Measurements from ENCODE around the gene CTSZ. TPM values are rescaled to one million over a fixed set of nuclear protein-coding genes. Genes with fewer than 3 reads are reported as not detected.

The CTSZ gene
- total and polyA plus RNA-seq, 2 donors: 55.1 to 165 TPM

DNA sequence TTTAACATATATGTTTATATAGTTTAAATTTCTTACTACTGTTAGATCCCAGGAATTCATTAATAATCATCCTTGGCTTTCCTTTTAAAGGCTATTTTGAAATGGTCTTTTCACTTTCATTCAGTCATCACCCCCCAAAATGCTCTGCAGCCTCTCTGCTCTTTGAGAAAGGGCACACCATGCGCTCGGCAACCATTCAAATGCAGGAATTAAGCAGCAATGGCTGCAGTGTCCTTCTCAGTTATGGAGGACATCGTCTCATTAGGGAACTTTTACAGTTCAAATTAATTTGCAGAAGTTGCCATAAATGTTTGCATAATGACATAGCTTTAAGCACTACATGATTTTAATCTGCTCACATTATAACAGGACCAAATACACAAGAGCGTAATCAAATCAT lies 18.5 kb upstream of the CTSZ start:
- Histone ChIP-seq H3K4me1 (ENCODE audit: insufficient read depth) (no peaks in the 10 kb centered on the region), H3K27ac (ENCODE audit: low read depth) (no peak overlapping the region), H3K4me3 (ENCODE audit: low read depth, low read length) (no peak overlapping the region), H3K36me3 (ENCODE audit: insufficient read depth) (peaks cover 2% of the 10 kb centered on the region)
- no peak for DNase-seq (ENCODE audit: extremely low spot score)
- WGBS: 91% methylated on average over 4 of the region's 4 CpGs

DNA sequence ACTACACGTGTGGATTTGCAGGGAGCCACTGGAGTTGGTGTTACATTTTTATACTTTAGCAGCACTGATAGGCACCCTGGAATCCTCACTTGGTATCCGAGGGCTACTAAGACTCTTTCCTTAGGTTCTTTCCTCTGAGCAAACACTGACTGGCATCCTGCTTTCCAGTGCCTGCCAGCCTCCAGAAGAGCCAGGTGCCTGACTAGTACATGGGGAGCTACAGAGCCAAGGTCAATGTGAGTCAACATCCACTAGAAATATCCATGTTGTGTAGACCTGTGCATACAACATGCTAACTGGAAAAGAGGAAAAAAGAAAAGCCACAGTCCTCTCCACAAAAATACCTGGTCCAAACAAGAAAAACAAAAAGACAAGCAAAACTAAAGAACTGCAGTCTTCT lies 18.0 kb upstream of the CTSZ start:
- Histone ChIP-seq H3K27ac (ENCODE audit: low read depth) (no peak overlapping the region), H3K4me3 (ENCODE audit: low read depth, low read length) (no peak overlapping the region), H3K36me3 (ENCODE audit: insufficient read depth) (peaks cover 2% of the 10 kb centered on the region), H3K4me1 (ENCODE audit: insufficient read depth) (no peaks in the 10 kb centered on the region)
- no peak for DNase-seq (ENCODE audit: extremely low spot score)
- 62% methylated on average over 2 of the region's 2 CpGs for WGBS

GRCh38 chr20:59024111-59024530 lies 17.1 kb upstream of the CTSZ start:
- H3K36me3 ChIP-seq (ENCODE audit: insufficient read depth): peaks cover 2% of the 10 kb centered on the region
- no peak for DNase-seq (ENCODE audit: extremely low spot score)
- no peak overlapping the region for H3K4me3 ChIP-seq (ENCODE audit: low read depth, low read length)
- WGBS: 96% methylated on average over 24 of the region's 24 CpGs
- H3K4me1 ChIP-seq (ENCODE audit: insufficient read depth): no peaks in the 10 kb centered on the region
- H3K27ac ChIP-seq (ENCODE audit: low read depth): no peak overlapping the region

DNA sequence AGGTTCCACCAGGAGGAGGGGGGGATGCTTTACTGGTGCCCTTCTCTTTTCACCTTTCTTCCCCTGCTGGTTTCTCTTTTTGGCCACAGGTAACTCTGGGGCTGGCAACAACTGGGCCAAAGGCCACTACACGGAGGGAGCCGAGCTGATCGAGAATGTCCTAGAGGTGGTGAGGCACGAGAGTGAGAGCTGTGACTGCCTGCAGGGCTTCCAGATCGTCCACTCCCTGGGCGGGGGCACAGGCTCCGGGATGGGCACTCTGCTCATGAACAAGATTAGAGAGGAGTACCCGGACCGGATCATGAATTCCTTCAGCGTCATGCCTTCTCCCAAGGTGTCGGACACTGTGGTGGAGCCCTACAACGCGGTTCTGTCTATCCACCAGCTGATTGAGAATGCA lies 16.6 kb upstream of the CTSZ start:
- DNase-seq (ENCODE audit: extremely low spot score): no peak
- no peak overlapping the region for H3K4me3 ChIP-seq (ENCODE audit: low read depth, low read length)
- H3K27ac ChIP-seq (ENCODE audit: low read depth): no peak overlapping the region
- peaks cover 2% of the 10 kb centered on the region for H3K36me3 ChIP-seq (ENCODE audit: insufficient read depth)
- WGBS: 95% methylated on average over 13 of the region's 13 CpGs
- H3K4me1 ChIP-seq (ENCODE audit: insufficient read depth): no peaks in the 10 kb centered on the region

GRCh38 chr20:59022754-59023153 lies 15.7 kb upstream of the CTSZ start:
- Histone ChIP-seq H3K4me1 (ENCODE audit: insufficient read depth) (no peaks in the 10 kb centered on the region), H3K27ac (ENCODE audit: low read depth) (no peak overlapping the region), H3K36me3 (ENCODE audit: insufficient read depth) (peaks cover 2% of the 10 kb centered on the region), H3K4me3 (ENCODE audit: low read depth, low read length) (no peak overlapping the region)
- no peak for DNase-seq (ENCODE audit: extremely low spot score)
- WGBS: 91% methylated on average over 15 of the region's 15 CpGs

DNA sequence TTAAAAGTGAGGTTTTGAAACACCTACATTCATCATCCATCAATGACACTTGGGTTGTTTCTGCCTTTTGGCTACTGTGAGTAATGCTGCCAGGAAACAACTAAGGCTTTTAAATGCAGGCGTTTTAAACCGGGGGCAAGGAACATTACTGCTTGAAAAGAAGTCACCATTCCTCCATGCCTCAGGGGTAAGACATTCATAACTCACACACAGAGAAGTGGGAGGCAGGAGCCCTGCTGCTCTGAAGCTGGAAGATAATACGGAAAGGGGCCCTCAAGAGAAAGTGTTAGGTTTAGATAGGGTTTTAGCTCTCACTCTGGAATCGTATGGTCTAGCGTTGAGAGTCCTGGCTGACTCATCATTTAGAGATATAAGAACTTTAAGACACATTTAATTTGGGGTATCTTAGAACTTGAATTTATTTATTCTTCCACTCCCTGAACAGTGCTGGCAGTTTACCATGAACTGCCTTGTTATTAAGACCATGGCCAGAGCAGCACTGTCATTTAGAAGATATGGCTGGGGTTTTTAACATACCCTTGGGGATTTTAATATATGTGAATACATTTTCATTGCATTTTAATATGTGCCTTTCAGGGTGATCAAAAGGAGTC lies 14.0 kb upstream of the CTSZ start:
- Histone ChIP-seq H3K4me3 (ENCODE audit: low read depth, low read length) (no peak overlapping the region), H3K36me3 (ENCODE audit: insufficient read depth) (peaks cover 2% of the 10 kb centered on the region), H3K27ac (ENCODE audit: low read depth) (no peak overlapping the region), H3K4me1 (ENCODE audit: insufficient read depth) (no peaks in the 10 kb centered on the region)
- WGBS: 57% methylated on average over 5 of the region's 5 CpGs
- no peak for DNase-seq (ENCODE audit: extremely low spot score)

GRCh38 chr20:59019217-59019616 lies 12.2 kb upstream of the CTSZ start, which contains the start of gene TUBB1:
TUBB1 (plus strand) TSS chr20:59019429; CDS start chr20:59019523, 94 bp downstream.
- DNase-seq (ENCODE audit: extremely low spot score): no peak

DNA sequence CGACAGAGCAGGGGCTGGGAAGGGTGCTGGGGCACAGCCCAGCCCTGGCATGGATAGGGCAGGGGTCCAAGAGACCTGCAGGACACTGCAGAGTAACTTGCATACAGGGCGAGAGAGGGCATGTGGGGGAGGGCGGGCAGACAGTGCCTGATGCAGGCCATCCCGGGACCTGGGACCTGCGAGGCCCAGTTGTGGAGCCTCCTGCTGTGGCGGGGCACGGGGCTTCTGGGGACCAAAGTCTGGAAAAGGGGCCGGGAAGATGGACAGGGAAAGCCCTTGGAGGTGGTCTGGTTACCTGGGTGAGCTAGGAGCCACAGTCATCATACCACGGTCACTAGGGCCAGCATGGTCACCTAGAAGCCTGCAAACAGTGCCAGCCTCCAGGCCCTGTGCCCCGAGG lies 11.8 kb upstream of the CTSZ start:
- Histone ChIP-seq H3K4me3 (ENCODE audit: low read depth, low read length) (no peak overlapping the region), H3K27ac (ENCODE audit: low read depth) (no peak overlapping the region), H3K36me3 (ENCODE audit: insufficient read depth) (no peaks in the 10 kb centered on the region), H3K4me1 (ENCODE audit: insufficient read depth) (no peaks in the 10 kb centered on the region)
- 93% methylated on average over 10 of the region's 10 CpGs for WGBS
- DNase-seq (ENCODE audit: extremely low spot score): no peak

More at GRCh38 chr20:59019217-59019616, 12.2 kb upstream of the CTSZ start, which contains the start of gene TUBB1:
- no peak within 1 kb of the TSS for H3K4me3 ChIP-seq (ENCODE audit: low read depth, low read length)
- no peaks in the 10 kb centered on the region for H3K4me1 ChIP-seq (ENCODE audit: insufficient read depth)
- H3K27ac ChIP-seq (ENCODE audit: low read depth): no peak within 1 kb of the TSS
- no peaks in the 10 kb centered on the region for H3K36me3 ChIP-seq (ENCODE audit: insufficient read depth)
- 96% methylated on average over 5 of the region's 5 CpGs for WGBS

DNA sequence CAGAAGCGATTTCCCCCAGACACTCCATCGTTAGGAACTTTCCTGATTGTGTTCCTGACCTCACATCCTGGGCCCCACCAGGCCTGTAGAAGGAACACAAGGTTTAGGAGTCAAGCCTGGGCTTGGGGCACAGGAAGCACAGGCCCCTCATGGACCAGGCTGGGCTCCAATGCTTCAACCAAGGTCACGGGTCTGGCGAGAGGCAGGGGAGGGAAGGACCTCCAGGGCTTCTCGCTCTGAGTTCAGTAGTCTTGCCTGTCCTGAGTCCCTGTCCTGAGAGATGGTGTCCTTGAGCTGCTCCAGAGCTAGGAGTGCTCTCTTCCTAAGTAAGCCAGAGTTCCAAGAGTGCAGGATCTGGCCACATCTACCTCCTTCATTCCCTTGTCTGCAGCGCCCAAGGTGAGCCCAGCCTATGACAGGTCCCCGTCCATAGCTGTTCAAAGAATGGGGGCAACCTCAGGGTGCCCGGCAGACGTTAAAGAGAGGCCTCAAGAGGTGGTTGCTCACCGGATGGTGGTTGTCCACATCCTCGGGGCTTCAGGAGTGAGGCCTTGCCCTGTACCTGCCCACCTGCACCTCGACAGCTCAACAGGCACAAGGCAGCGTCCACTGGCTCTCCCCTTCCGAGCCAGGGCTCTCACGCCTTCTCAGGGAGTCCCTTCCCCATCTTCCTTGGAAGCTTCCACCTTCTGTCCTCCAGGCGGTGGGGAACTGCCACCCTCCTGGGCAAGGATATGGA lies 10.6 kb upstream of the CTSZ start:
- Histone ChIP-seq H3K27ac (ENCODE audit: low read depth) (no peak overlapping the region), H3K4me3 (ENCODE audit: low read depth, low read length) (no peak overlapping the region), H3K36me3 (ENCODE audit: insufficient read depth) (no peaks in the 10 kb centered on the region), H3K4me1 (ENCODE audit: insufficient read depth) (no peaks in the 10 kb centered on the region)
- no peak for DNase-seq (ENCODE audit: extremely low spot score)
- 89% methylated on average over 16 of the region's 16 CpGs for WGBS

- H3K27ac ChIP-seq (ENCODE audit: low read depth): no peak overlapping the region
- H3K36me3 ChIP-seq (ENCODE audit: insufficient read depth): no peaks in the 10 kb centered on the region
- no peak for DNase-seq (ENCODE audit: extremely low spot score)
- 57% methylated on average over 4 of the region's 4 CpGs for WGBS
- H3K4me3 ChIP-seq (ENCODE audit: low read depth, low read length): no peak overlapping the region
- no peaks in the 10 kb centered on the region for H3K4me1 ChIP-seq (ENCODE audit: insufficient read depth)
These were observed 9.9 kb upstream of the CTSZ start for GRCh38 chr20:59016795-59017492.

GRCh38 chr20:59015812-59016711 lies 9.0 kb upstream of the CTSZ start:
- Histone ChIP-seq H3K27ac (ENCODE audit: low read depth) (no peak overlapping the region), H3K4me3 (ENCODE audit: low read depth, low read length) (no peak overlapping the region), H3K4me1 (ENCODE audit: insufficient read depth) (no peaks in the 10 kb centered on the region), H3K36me3 (ENCODE audit: insufficient read depth) (no peaks in the 10 kb centered on the region)
- 78% methylated on average over 16 of the region's 16 CpGs for WGBS
- DNase-seq (ENCODE audit: extremely low spot score): no peak

DNA sequence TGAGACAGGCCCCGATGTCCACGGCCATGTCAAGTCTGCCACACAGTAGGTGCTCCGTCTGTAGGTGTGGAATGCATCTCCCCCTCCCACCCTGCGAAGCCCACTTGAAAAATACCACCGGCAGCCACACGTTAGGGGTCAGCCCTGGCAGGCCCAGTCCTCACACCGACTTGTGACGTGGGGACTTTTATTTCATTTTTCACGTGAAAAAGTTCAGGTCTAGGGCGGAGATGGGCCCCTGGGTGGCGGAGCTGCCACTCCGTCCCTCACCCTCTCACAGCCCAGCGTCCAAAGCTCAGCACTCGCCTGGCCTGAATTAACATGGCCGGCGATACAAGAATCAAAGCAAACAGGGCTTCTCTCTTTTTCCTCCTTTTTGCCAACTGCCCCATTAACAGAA lies 8.4 kb upstream of the CTSZ start:
- 88% methylated on average over 16 of the region's 16 CpGs for WGBS
- no peak for DNase-seq (ENCODE audit: extremely low spot score)
- no peaks in the 10 kb centered on the region for H3K36me3 ChIP-seq (ENCODE audit: insufficient read depth)
- no peaks in the 10 kb centered on the region for H3K4me1 ChIP-seq (ENCODE audit: insufficient read depth)
- no peak overlapping the region for H3K27ac ChIP-seq (ENCODE audit: low read depth)
- no peak overlapping the region for H3K4me3 ChIP-seq (ENCODE audit: low read depth, low read length)

- H3K27ac ChIP-seq (ENCODE audit: low read depth): no peak overlapping the region
These were observed 7.8 kb upstream of the CTSZ start for GRCh38 chr20:59014680-59015389.

More at GRCh38 chr20:59014680-59015389, 7.8 kb upstream of the CTSZ start:
- 83% methylated on average over 17 of the region's 17 CpGs for WGBS
- Histone ChIP-seq H3K4me1 (ENCODE audit: insufficient read depth) (no peaks in the 10 kb centered on the region), H3K4me3 (ENCODE audit: low read depth, low read length) (no peak overlapping the region), H3K36me3 (ENCODE audit: insufficient read depth) (no peaks in the 10 kb centered on the region)
- DNase-seq (ENCODE audit: extremely low spot score): no peak

All from urinary bladder (tissue), 4 donors.